ENCODE results near the gene TUBB3. TPM values are rescaled to one million over a fixed set of nuclear protein-coding genes. Genes with fewer than 3 reads are reported as not detected.
A peak's percentile ranks its signal among the peaks of the same experiment; 100 is the strongest.

Gene TUBB3
- total and polyA plus RNA-seq, 9 of the 15 experiments (the other 6 are each of a cell fraction or from before 2014, with no cell fraction given), result 0.18 to 12.5 (median 5.0) TPM

DNA sequence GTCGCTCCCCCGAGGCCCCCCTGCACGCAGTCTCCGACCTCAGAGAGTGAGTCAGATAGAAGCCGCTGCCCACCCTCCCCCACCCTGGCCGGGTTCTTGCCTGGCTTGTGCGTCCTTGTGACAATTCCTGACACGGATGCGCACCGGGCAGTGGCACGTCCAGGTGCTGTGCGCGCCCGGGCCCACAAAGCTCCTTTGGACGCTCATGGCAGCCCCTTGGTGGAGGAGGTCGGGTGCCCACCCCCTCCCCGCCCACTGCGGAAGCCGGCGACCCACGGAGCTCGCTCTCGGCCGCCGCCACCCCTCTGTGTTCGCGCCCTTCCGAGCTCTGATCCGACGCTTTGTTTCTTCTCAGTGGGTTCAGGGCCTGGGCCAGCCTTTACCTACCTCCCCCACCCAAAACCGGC lies 662 bp upstream of the TUBB3 start (continued):
- TF ChIP-seq CREBBP (IDR thresholded peaks at IDR 0.05; ENCODE audit: low read depth, low read length) (no peak), RCOR1 (IDR thresholded peaks at IDR 0.05; ENCODE audit: borderline replicate concordance in 1 of 2, low read depth in 2 of 2, low read length in 2 of 2) (0 out of 4 replicates have a peak, but pooled peaks of 1 of the 2 experiments have one; percentile 39), PHB2 (IDR thresholded peaks at IDR 0.05; ENCODE audit: low read depth) (no peak), GABPB1 (CRISPR knock-in tag; IDR thresholded peaks at IDR 0.05) (peak; percentile 61), MYNN (IDR thresholded peaks at IDR 0.05) (peak; percentile 67; the same call in 1 of the 2 replicates), MYNN (CRISPR knock-in tag; IDR thresholded peaks at IDR 0.05) (no peak), RBM22 (IDR thresholded peaks at IDR 0.05; ENCODE audit: low read depth, low read length, poor library complexity, severe bottlenecking) (peak; percentile 13), RFX5 (IDR thresholded peaks at IDR 0.05; ENCODE audit: low read depth, low read length) (no peak), JUN (IDR thresholded peaks at IDR 0.05; ENCODE audit: borderline replicate concordance, low read depth, low read length) (peak; percentile 81), JUN (CRISPR knock-in tag; IDR thresholded peaks at IDR 0.05; ENCODE audit: borderline replicate concordance) (0 out of 2 replicates have a peak, but pooled peaks have one; percentile 12), CREM (IDR thresholded peaks at IDR 0.05; ENCODE audit: low read depth) (peak; percentile 54)
- TF ChIP-seq, protein P1, sequence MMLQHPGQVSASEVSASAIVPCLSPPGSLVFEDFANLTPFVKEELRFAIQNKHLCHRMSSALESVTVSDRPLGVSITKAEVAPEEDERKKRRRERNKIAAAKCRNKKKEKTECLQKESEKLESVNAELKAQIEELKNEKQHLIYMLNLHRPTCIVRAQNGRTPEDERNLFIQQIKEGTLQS (IDR thresholded peaks at IDR 0.05), result peak; percentile 62
- TF ChIP-seq, protein P1 (CRISPR knock-in tag; conservative IDR thresholded peaks at IDR 0.05), result no peak
- TF ChIP-seq, protein P2, sequence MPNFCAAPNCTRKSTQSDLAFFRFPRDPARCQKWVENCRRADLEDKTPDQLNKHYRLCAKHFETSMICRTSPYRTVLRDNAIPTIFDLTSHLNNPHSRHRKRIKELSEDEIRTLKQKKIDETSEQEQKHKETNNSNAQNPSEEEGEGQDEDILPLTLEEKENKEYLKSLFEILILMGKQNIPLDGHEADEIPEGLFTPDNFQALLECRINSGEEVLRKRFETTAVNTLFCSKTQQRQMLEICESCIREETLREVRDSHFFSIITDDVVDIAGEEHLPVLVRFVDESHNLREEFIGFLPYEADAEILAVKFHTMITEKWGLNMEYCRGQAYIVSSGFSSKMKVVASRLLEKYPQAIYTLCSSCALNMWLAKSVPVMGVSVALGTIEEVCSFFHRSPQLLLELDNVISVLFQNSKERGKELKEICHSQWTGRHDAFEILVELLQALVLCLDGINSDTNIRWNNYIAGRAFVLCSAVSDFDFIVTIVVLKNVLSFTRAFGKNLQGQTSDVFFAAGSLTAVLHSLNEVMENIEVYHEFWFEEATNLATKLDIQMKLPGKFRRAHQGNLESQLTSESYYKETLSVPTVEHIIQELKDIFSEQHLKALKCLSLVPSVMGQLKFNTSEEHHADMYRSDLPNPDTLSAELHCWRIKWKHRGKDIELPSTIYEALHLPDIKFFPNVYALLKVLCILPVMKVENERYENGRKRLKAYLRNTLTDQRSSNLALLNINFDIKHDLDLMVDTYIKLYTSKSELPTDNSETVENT (CRISPR knock-in tag; IDR thresholded peaks at IDR 0.05), result no peak

Data from K562 (cell line).